Esophagus muscularis mucosa (tissue), 4 donors: Measurements from ENCODE around the gene WDR82. TPM values are rescaled to one million over a fixed set of nuclear protein-coding genes. Genes with fewer than 3 reads are reported as not detected.

Experiments used
- DNase-seq: peaks from one replicate; pipeline ENCODE4 v3.0.0-alpha.2; 2017; ENCODE audit errors: extremely low spot score
- H3K27ac ChIP-seq, 4 donors: fragments of 200-600 bp; sonication (generic); replicated peaks in 1 of 4; 1 replicate in 3 of 4; 2 replicates in 1 of 4; pipeline ENCODE4 v1.5.1; 2016 to 2019; ENCODE audit warnings: mild to moderate bottlenecking in 1 of 4
- H3K27me3 ChIP-seq, 4 donors: fragments of 200-600 bp; sonication (generic); one replicate each; pipeline versions ENCODE4 v1.5.1 to v1.6.0; 2016 to 2019
- H3K36me3 ChIP-seq, 4 donors: fragments of 200-600 bp; sonication (generic); one replicate each; pipeline ENCODE4 v1.5.1; 2016 to 2019
- H3K4me1 ChIP-seq, 4 donors: fragments of 200-600 bp; sonication (generic); one replicate each; pipeline ENCODE4 v1.5.1; 2016 to 2019
- H3K4me3 ChIP-seq, 4 donors: fragments of 200-600 bp; sonication (generic); 1 replicate in 2 of 4; 2 replicates in 2 of 4; pipeline ENCODE4 v1.5.1; 2016 to 2019; ENCODE audit warnings: mild to moderate bottlenecking in 4 of 4, moderate library complexity in 1 of 4
- H3K9me3 ChIP-seq, 4 donors: fragments of 200-600 bp; sonication (generic); 1 replicate in 3 of 4; 2 replicates in 1 of 4; pipeline ENCODE4 v1.5.1; 2016 to 2019
- CTCF ChIP-seq, 3 experiments: fragments of 200-600 bp in 2 of 3; fragments of 450-650 bp in 1 of 3; sonication (generic) in 2 of 3; IDR thresholded peaks; one replicate each; pipeline ENCODE4 v1.5.1; 2017 to 2019; ENCODE audit warnings: antibody characterized with exemption in 3 of 3, mild to moderate bottlenecking in 2 of 3, moderate library complexity in 1 of 3
- EP300 ChIP-seq: sonication (generic); formaldehyde crosslinking; IDR thresholded peaks from one replicate; pipeline ENCODE4 v1.6.1; 2017; ENCODE audit warnings: antibody characterized with exemption
- POLR2A ChIP-seq: fragments of 450-650 bp; IDR thresholded peaks from one replicate; pipeline ENCODE4 v1.6.1; 2017; ENCODE audit warnings: antibody characterized with exemption, moderate library complexity, mild to moderate bottlenecking, low read depth
- POLR2AphosphoS5 ChIP-seq, 2 donors: sonication (generic); formaldehyde crosslinking; IDR thresholded peaks; one replicate each; pipeline ENCODE4 v1.6.1; 2017; ENCODE audit warnings: antibody characterized with exemption in 2 of 2
- WGBS: methylation state at CpG from one replicate; pipeline ENCODE4 v1.1.5; 2018; 5-methylcytosine and 5-hydroxymethylcytosine counted together
- intact Hi-C: fragments of 100-400 bp; cut with DNase I; formaldehyde crosslinking; loops from one replicate; pipeline ENCODE4 v1.15.1; 2023
- total RNA-seq, 4 donors: library from RNA; depleted of rRNA; stranded (reverse); fragments of >200 nt; gene quantifications; one replicate each; pipeline versions ENCODE4 v1.1.0 to v1.2.1, GENCODE V29; 2016

The WDR82 gene
- total RNA-seq, 4 donors from 2014 or later, result 62.6 to 101 (median 80.9) TPM

GRCh38 chr3:52283306-52283705, 4.9 kb upstream of the WDR82 start:
- Histone ChIP-seq H3K4me3 (no peak overlapping the region), H3K27ac (no peak overlapping the region), H3K9me3 (no peaks in the 10 kb centered on the region), H3K36me3 (peaks cover 0 to 9% (median 3%) of the 10 kb centered on the region in 4 donors), H3K27me3 (no peaks in the 10 kb centered on the region), H3K4me1 (peaks cover 26 to 36% (median 29%) of the 10 kb centered on the region in 4 donors)
- intact Hi-C loops, result no loop called here
- DNase-seq, result no peak
- no peak for TF ChIP-seq EP300
- no peak for TF ChIP-seq CTCF (IDR thresholded peaks at IDR 0.05)
- TF ChIP-seq POLR2A, result no peak
- no peak for TF ChIP-seq POLR2AphosphoS5 (IDR thresholded peaks at IDR 0.05)
- WGBS, result 83% methylated on average over 1 of the region's 1 CpG

- Histone ChIP-seq H3K4me3 (no peak overlapping the region), H3K4me1 (peaks cover 23 to 33% (median 26%) of the 10 kb centered on the region in 4 donors), H3K36me3 (peaks cover 0 to 9% (median 3%) of the 10 kb centered on the region in 4 donors), H3K27me3 (no peaks in the 10 kb centered on the region), H3K27ac (no peak overlapping the region), H3K9me3 (no peaks in the 10 kb centered on the region)
- WGBS, result 83% methylated on average over 8 of the region's 8 CpGs
- DNase-seq, result no peak
- TF ChIP-seq EP300 (no peak), POLR2AphosphoS5 (IDR thresholded peaks at IDR 0.05) (no peak), CTCF (IDR thresholded peaks at IDR 0.05) (no peak), POLR2A (no peak)
- intact Hi-C loops, result no loop called here
Observed at GRCh38 chr3:52281981-52282801, 3.7 kb upstream of the WDR82 start.

GRCh38 chr3:52280050-52280461, 1.6 kb upstream of the WDR82 start:
- Histone ChIP-seq H3K27ac (peak overlapping the region; percentile 94 to 98 (median 97)), H3K27me3 (no peaks in the 10 kb centered on the region), H3K36me3 (peaks cover 0 to 9% (median 3%) of the 10 kb centered on the region in 4 donors), H3K4me1 (peaks cover 35 to 40% (median 37%) of the 10 kb centered on the region in 4 donors), H3K9me3 (no peaks in the 10 kb centered on the region), H3K4me3 (peak overlapping the region in 2 of 4 donors; percentile 90 to 92)
- intact Hi-C loops, result no loop called here
- TF ChIP-seq POLR2AphosphoS5 (IDR thresholded peaks at IDR 0.05) (peak in 1 of 2 donors; percentile 11), CTCF (IDR thresholded peaks at IDR 0.05) (no peak), POLR2A (no peak), EP300 (no peak)
- 13% methylated on average over 6 of the region's 6 CpGs for WGBS
- no peak for DNase-seq

GRCh38 chr3:52279596-52279995, 1.1 kb upstream of the WDR82 start:
- TF ChIP-seq POLR2A, result no peak
- no peak for TF ChIP-seq POLR2AphosphoS5 (IDR thresholded peaks at IDR 0.05)
- TF ChIP-seq CTCF (IDR thresholded peaks at IDR 0.05), result no peak
- no peak for TF ChIP-seq EP300
- intact Hi-C loops, result loop anchor here (2.0 kb wide), 1 partner anchor 41 kb away; the partner anchor contains the start of gene TWF2
- WGBS, result 32% methylated on average over 2 of the region's 2 CpGs

More at GRCh38 chr3:52279596-52279995, 1.1 kb upstream of the WDR82 start:
- Histone ChIP-seq H3K4me3 (peak overlapping the region; percentile 79 to 92 (median 84)), H3K27ac (peak overlapping the region; percentile 94 to 98 (median 97)), H3K27me3 (no peaks in the 10 kb centered on the region), H3K9me3 (no peaks in the 10 kb centered on the region), H3K36me3 (peaks cover 0 to 9% (median 5%) of the 10 kb centered on the region in 4 donors), H3K4me1 (peaks cover 39 to 45% (median 41%) of the 10 kb centered on the region in 4 donors)
- no peak for DNase-seq
